ENCODE measurements around the gene ATAD3B. TPM values are rescaled to one million over a fixed set of nuclear protein-coding genes. Genes with fewer than 3 reads are reported as not detected.

The ATAD3B gene
- total and polyA plus RNA-seq, 2 of the 13 experiments (the other 11 are each of a cell fraction or from before 2014, with no cell fraction given): 9.6 to 31.1 TPM

- no peak for TF ChIP-seq CSRNP1 (CRISPR knock-in tag; IDR thresholded peaks at IDR 0.05)
- TF ChIP-seq SNAPC4 (CRISPR knock-in tag; IDR thresholded peaks at IDR 0.05): no peak
- TF ChIP-seq CREB1 (IDR thresholded peaks at IDR 0.05): peak; percentile 96
- peak; percentile 98 for TF ChIP-seq CREB1 (CRISPR knock-in tag; IDR thresholded peaks at IDR 0.05)
- peak; percentile 55; the same call in 1 of the 2 replicates for TF ChIP-seq TIGD3 (CRISPR knock-in tag; IDR thresholded peaks at IDR 0.05; ENCODE audit: borderline replicate concordance)
- peak; percentile 88 for TF ChIP-seq ZNF574 (CRISPR knock-in tag; IDR thresholded peaks at IDR 0.05)
- 0 out of 2 replicates have a peak, but pooled peaks have one; percentile 29 for TF ChIP-seq CEBPG (CRISPR knock-in tag; IDR thresholded peaks at IDR 0.05)
- TF ChIP-seq PRDM10 (CRISPR knock-in tag; IDR thresholded peaks at IDR 0.05; ENCODE audit: low read depth): peak; percentile 73; the same call in 1 of the 2 replicates
- no peak for TF ChIP-seq ZNF577 (CRISPR knock-in tag; IDR thresholded peaks at IDR 0.05; ENCODE audit: borderline replicate concordance, low read depth)
Observed at GRCh38 chr1:1511533-1512285, 40.1 kb downstream of the ATAD3B start, which contains the start of gene ATAD3A (continued).
